Testis (tissue), 3 donors: Measurements from ENCODE around the gene IFT57. TPM values are rescaled to one million over a fixed set of nuclear protein-coding genes. Genes with fewer than 3 reads are reported as not detected.

Experiments
- DNase-seq: peaks from one replicate; pipeline ENCODE4 v3.0.0-alpha.2; 2019
- H3K27ac ChIP-seq, 2 donors: fragments of 200-600 bp; sonication (generic); one replicate each; pipeline ENCODE4 v1.5.1; 2019
- H3K27me3 ChIP-seq: fragments of 200-600 bp; sonication (generic); one replicate; pipeline ENCODE4 v1.5.1; 2019
- H3K36me3 ChIP-seq: fragments of 200-600 bp; sonication (generic); one replicate; pipeline ENCODE4 v1.5.1; 2017; ENCODE audit warnings: low read depth; ENCODE audit errors: missing control alignments
- H3K4me1 ChIP-seq: fragments of 200-600 bp; sonication (generic); one replicate; pipeline ENCODE4 v1.5.1; 2019
- H3K4me3 ChIP-seq, 2 donors: fragments of 200-600 bp; sonication (generic); one replicate each; pipeline ENCODE4 v1.5.1; 2017 to 2019
- H3K9me3 ChIP-seq: fragments of 200-600 bp; sonication (generic); one replicate; pipeline ENCODE4 v1.5.1; 2017
- CTCF ChIP-seq, 3 experiments: fragments of 450-650 bp in 2 of 3; fragments of 200-600 bp in 1 of 3; sonication (generic) in 1 of 3; IDR thresholded peaks; one replicate each; pipeline ENCODE4 v1.5.1; 2016 to 2019; ENCODE audit warnings: antibody characterized with exemption in 3 of 3, mild to moderate bottlenecking in 2 of 3, moderate library complexity in 1 of 3
- POLR2A ChIP-seq: fragments of 450-650 bp; IDR thresholded peaks from one replicate; pipeline ENCODE4 v1.6.1; 2017; ENCODE audit warnings: antibody characterized with exemption, mild to moderate bottlenecking, moderate library complexity
- WGBS, 2 donors: methylation state at CpG; one replicate each; pipeline ENCODE4 v1.1.5; 2018; 5-methylcytosine and 5-hydroxymethylcytosine counted together
- intact Hi-C: fragments of 100-400 bp; cut with DNase I; formaldehyde crosslinking; loops from one replicate; pipeline ENCODE4 v1.15.1; 2023; ENCODE audit warnings: low total_unique reads
- polyA plus RNA-seq: library from polyadenylated mRNA; stranded (reverse); fragments of 350-450 nt; fragmentation: Illumina TruSeq; extraction: RNeasy Lipid Tissue Mini Kit (QIAGEN cat#74804); gene quantifications from one replicate; pipeline ENCODE4 v1.2.3, GENCODE V29; 2014; ENCODE audit warnings: low read depth, low replicate concordance; ENCODE audit not compliant: insufficient read depth
- total RNA-seq, 2 donors: library from RNA; depleted of rRNA; stranded (reverse); fragments of >200 nt; gene quantifications; one replicate each; pipeline ENCODE4 v1.2.3, GENCODE V29; 2016

Gene IFT57
- total and polyA plus RNA-seq, 3 donors from 2014 or later: 112 to 211 (median 185) TPM

- TF ChIP-seq POLR2A (no peak), CTCF (IDR thresholded peaks at IDR 0.05) (no peak)
- no peak for DNase-seq
- Histone ChIP-seq H3K27ac (no peak overlapping the region), H3K27me3 (no peaks in the 10 kb centered on the region), H3K36me3 (no peaks in the 10 kb centered on the region), H3K4me1 (peaks cover 12% of the 10 kb centered on the region), H3K4me3 (no peak overlapping the region), H3K9me3 (no peaks in the 10 kb centered on the region)
- WGBS, 2 donors: 95 to 100% methylated on average over 1 of the region's 1 CpG
- intact Hi-C loops: no loop called here
Observed at GRCh38 chr3:108228286-108228685, 6.1 kb upstream of the IFT57 start.

- peaks cover 16% of the 10 kb centered on the region for H3K4me1 ChIP-seq
- DNase-seq: no peak
- H3K27ac ChIP-seq: no peak overlapping the region
- H3K36me3 ChIP-seq: no peaks in the 10 kb centered on the region
- 87% methylated on average over 5 to 6 of the region's 6 CpGs for WGBS, 2 donors
- intact Hi-C loops: no loop called here
- no peaks in the 10 kb centered on the region for H3K9me3 ChIP-seq
- no peak overlapping the region for H3K4me3 ChIP-seq
- no peaks in the 10 kb centered on the region for H3K27me3 ChIP-seq
- no peak for TF ChIP-seq POLR2A
- TF ChIP-seq CTCF (IDR thresholded peaks at IDR 0.05): no peak
Observed at GRCh38 chr3:108227131-108227530, 4.9 kb upstream of the IFT57 start.

GRCh38 chr3:108225221-108225620, 3.0 kb upstream of the IFT57 start:
- no peak overlapping the region for H3K4me3 ChIP-seq
- H3K27me3 ChIP-seq: no peaks in the 10 kb centered on the region
- no peak overlapping the region for H3K27ac ChIP-seq
- intact Hi-C loops: no loop called here
- H3K4me1 ChIP-seq: peaks cover 23% of the 10 kb centered on the region
- no peaks in the 10 kb centered on the region for H3K36me3 ChIP-seq
- no peak for TF ChIP-seq POLR2A
- no peak for TF ChIP-seq CTCF (IDR thresholded peaks at IDR 0.05)
- WGBS, 2 donors: 88 to 94% methylated on average over 1 of the region's 1 CpG
- DNase-seq: no peak
- no peaks in the 10 kb centered on the region for H3K9me3 ChIP-seq

- Histone ChIP-seq H3K4me1 (peaks cover 23% of the 10 kb centered on the region), H3K9me3 (no peaks in the 10 kb centered on the region), H3K36me3 (no peaks in the 10 kb centered on the region), H3K27me3 (no peaks in the 10 kb centered on the region), H3K4me3 (no peak overlapping the region), H3K27ac (peak overlapping the region in 1 of 2 donors; percentile 86)
- 42 to 43% methylated on average over 4 of the region's 4 CpGs for WGBS, 2 donors
- DNase-seq: no peak
- intact Hi-C loops: no loop called here
- TF ChIP-seq CTCF (IDR thresholded peaks at IDR 0.05) (no peak), POLR2A (no peak)
Observed at GRCh38 chr3:108223928-108224327, 1.7 kb upstream of the IFT57 start.

- WGBS, 2 donors: 4 to 8% methylated on average over 5 of the region's 5 CpGs
- DNase-seq: no peak
Observed at GRCh38 chr3:108222853-108223565, 785 bp upstream of the IFT57 start.

More at GRCh38 chr3:108222853-108223565, 785 bp upstream of the IFT57 start:
- Histone ChIP-seq H3K36me3 (no peaks in the 10 kb centered on the region), H3K27ac (peak overlapping the region; percentile 57 to 86), H3K27me3 (no peaks in the 10 kb centered on the region), H3K9me3 (no peaks in the 10 kb centered on the region), H3K4me3 (peak overlapping the region; percentile 76 to 84), H3K4me1 (peaks cover 23% of the 10 kb centered on the region)
- TF ChIP-seq CTCF (IDR thresholded peaks at IDR 0.05): no peak
- no peak for TF ChIP-seq POLR2A
- intact Hi-C loops: no loop called here
